KMS-11 (cell line): ENCODE data around the gene ZFP64.
A peak's percentile ranks its signal among the peaks of the same experiment; 100 is the strongest.

Experiments used
- H2AFZ ChIP-seq: fragments of 200-600 bp; sonication (generic); 2 replicates; pipeline ENCODE4 v1.6.1; 2016; ENCODE audit warnings: antibody characterized with exemption, mixed run types, low read depth
- H3K27ac ChIP-seq: fragments of 200-600 bp; sonication (generic); 2 replicates; pipeline ENCODE4 v1.6.1; 2016; ENCODE audit warnings: mild to moderate bottlenecking, mixed run types
- H3K27me3 ChIP-seq: fragments of 200-600 bp; sonication (generic); 2 replicates; pipeline ENCODE4 v1.6.1; 2017; ENCODE audit warnings: mild to moderate bottlenecking, low read depth, mixed run types, moderate library complexity; ENCODE audit not compliant: insufficient read depth
- H3K36me3 ChIP-seq: fragments of 200-600 bp; sonication (generic); 2 replicates; pipeline ENCODE4 v1.6.1; 2017; ENCODE audit warnings: mild to moderate bottlenecking, mixed run types; ENCODE audit not compliant: insufficient read depth
- H3K4me1 ChIP-seq: fragments of 200-600 bp; sonication (generic); 2 replicates; pipeline ENCODE4 v1.6.1; 2016; ENCODE audit warnings: mild to moderate bottlenecking, low read depth, mixed run types; ENCODE audit not compliant: poor library complexity, severe bottlenecking
- H3K4me2 ChIP-seq: fragments of 200-600 bp; sonication (generic); 2 replicates; pipeline ENCODE4 v1.7.0; 2016; ENCODE audit warnings: mild to moderate bottlenecking, mixed run types
- H3K4me3 ChIP-seq: fragments of 200-600 bp; sonication (generic); IDR thresholded peaks from 2 replicates; pipeline ENCODE4 v1.6.1; 2017; ENCODE audit warnings: low read depth, low read length, mixed read lengths; ENCODE audit not compliant: insufficient read depth
- H3K79me2 ChIP-seq: fragments of 200-600 bp; sonication (generic); 2 replicates; pipeline ENCODE4 v1.6.1; 2016; ENCODE audit warnings: low read depth, mixed run types; ENCODE audit not compliant: insufficient read depth
- H3K9ac ChIP-seq: fragments of 200-600 bp; sonication (generic); 2 replicates; pipeline ENCODE4 v1.6.1; 2016; ENCODE audit warnings: mild to moderate bottlenecking, mixed run types
- H4K20me1 ChIP-seq: fragments of 200-600 bp; sonication (generic); 2 replicates; pipeline ENCODE4 v1.6.1; 2016; ENCODE audit warnings: mild to moderate bottlenecking, mixed run types; ENCODE audit not compliant: insufficient read depth
- CTCF ChIP-seq: fragments of 200-600 bp; sonication (generic); conservative IDR thresholded peaks from 2 replicates; pipeline ENCODE4 v1.6.1; 2017; ENCODE audit warnings: low read depth, mild to moderate bottlenecking, antibody characterized with exemption, low read length, moderate library complexity, mixed read lengths

The ZFP64 gene

GRCh38 chr20:52127309-52127708, 64.3 kb downstream of the ZFP64 start:
- Histone ChIP-seq H2AFZ (no peak overlapping the region), H4K20me1 (no peaks in the 10 kb centered on the region), H3K9ac (no peak overlapping the region), H3K4me1 (peaks cover 16% of the 10 kb centered on the region), H3K27me3 (no peaks in the 10 kb centered on the region), H3K4me3 (no peak overlapping the region), H3K79me2 (no peaks in the 10 kb centered on the region), H3K27ac (no peak overlapping the region), H3K36me3 (no peaks in the 10 kb centered on the region), H3K4me2 (no peak overlapping the region)
- no peak for TF ChIP-seq CTCF

GRCh38 chr20:52124821-52125220, 66.8 kb downstream of the ZFP64 start:
- Histone ChIP-seq H2AFZ (no peak overlapping the region), H3K4me3 (no peak overlapping the region), H3K27ac (peak overlapping the region; percentile 54), H3K4me2 (no peak overlapping the region), H3K36me3 (no peaks in the 10 kb centered on the region), H3K9ac (no peak overlapping the region), H4K20me1 (no peaks in the 10 kb centered on the region), H3K4me1 (peaks cover 16% of the 10 kb centered on the region), H3K27me3 (no peaks in the 10 kb centered on the region), H3K79me2 (no peaks in the 10 kb centered on the region)
- TF ChIP-seq CTCF, result no peak

- H3K4me1 ChIP-seq, result no peaks in the 10 kb centered on the region
- H2AFZ ChIP-seq, result no peak overlapping the region
- no peak overlapping the region for H3K4me3 ChIP-seq
- H3K4me2 ChIP-seq, result no peak overlapping the region
- TF ChIP-seq CTCF, result no peak
- no peaks in the 10 kb centered on the region for H3K36me3 ChIP-seq
- H3K27me3 ChIP-seq, result no peaks in the 10 kb centered on the region
- no peaks in the 10 kb centered on the region for H3K79me2 ChIP-seq
- H4K20me1 ChIP-seq, result no peaks in the 10 kb centered on the region
- no peak overlapping the region for H3K27ac ChIP-seq
- H3K9ac ChIP-seq, result no peak overlapping the region
Measured at GRCh38 chr20:52118696-52119095, 72.9 kb downstream of the ZFP64 start.

- Histone ChIP-seq H3K9ac (no peak overlapping the region), H3K4me1 (no peaks in the 10 kb centered on the region), H2AFZ (no peak overlapping the region), H3K4me2 (no peak overlapping the region), H3K79me2 (no peaks in the 10 kb centered on the region), H3K27me3 (no peaks in the 10 kb centered on the region), H3K27ac (no peak overlapping the region), H3K4me3 (no peak overlapping the region), H3K36me3 (no peaks in the 10 kb centered on the region), H4K20me1 (no peaks in the 10 kb centered on the region)
- TF ChIP-seq CTCF, result no peak
Measured at GRCh38 chr20:52118016-52118623, 73.5 kb downstream of the ZFP64 start.
